Mucosa of stomach (tissue), 1 donor: Measurements from ENCODE around the gene TGFB1.
A peak's percentile ranks its signal among the peaks of the same experiment; 100 is the strongest.

Source experiments
- H3K27me3 ChIP-seq: one replicate; pipeline ENCODE4 v1.7.0; 2013; ENCODE audit warnings: mild to moderate bottlenecking, low read length; ENCODE audit not compliant: control insufficient read depth, insufficient read depth
- H3K36me3 ChIP-seq: one replicate; pipeline ENCODE4 v1.7.0; 2013; ENCODE audit warnings: low read length; ENCODE audit not compliant: control insufficient read depth, insufficient read depth
- H3K4me1 ChIP-seq: one replicate; pipeline ENCODE4 v1.7.0; 2013; ENCODE audit warnings: mild to moderate bottlenecking, low read length; ENCODE audit not compliant: control insufficient read depth, insufficient read depth
- H3K4me3 ChIP-seq: one replicate; pipeline ENCODE4 v1.7.0; 2013; ENCODE audit warnings: low read length
- H3K9ac ChIP-seq: one replicate; pipeline ENCODE4 v1.7.0; 2013; ENCODE audit warnings: mild to moderate bottlenecking, low read length, moderate library complexity
- H3K9me3 ChIP-seq: one replicate; pipeline ENCODE4 v1.7.0; 2013; ENCODE audit warnings: mild to moderate bottlenecking, low read length, moderate library complexity; ENCODE audit not compliant: control insufficient read depth
- donor health status: Pancreatic carcinoma.

TGFB1 gene

DNA sequence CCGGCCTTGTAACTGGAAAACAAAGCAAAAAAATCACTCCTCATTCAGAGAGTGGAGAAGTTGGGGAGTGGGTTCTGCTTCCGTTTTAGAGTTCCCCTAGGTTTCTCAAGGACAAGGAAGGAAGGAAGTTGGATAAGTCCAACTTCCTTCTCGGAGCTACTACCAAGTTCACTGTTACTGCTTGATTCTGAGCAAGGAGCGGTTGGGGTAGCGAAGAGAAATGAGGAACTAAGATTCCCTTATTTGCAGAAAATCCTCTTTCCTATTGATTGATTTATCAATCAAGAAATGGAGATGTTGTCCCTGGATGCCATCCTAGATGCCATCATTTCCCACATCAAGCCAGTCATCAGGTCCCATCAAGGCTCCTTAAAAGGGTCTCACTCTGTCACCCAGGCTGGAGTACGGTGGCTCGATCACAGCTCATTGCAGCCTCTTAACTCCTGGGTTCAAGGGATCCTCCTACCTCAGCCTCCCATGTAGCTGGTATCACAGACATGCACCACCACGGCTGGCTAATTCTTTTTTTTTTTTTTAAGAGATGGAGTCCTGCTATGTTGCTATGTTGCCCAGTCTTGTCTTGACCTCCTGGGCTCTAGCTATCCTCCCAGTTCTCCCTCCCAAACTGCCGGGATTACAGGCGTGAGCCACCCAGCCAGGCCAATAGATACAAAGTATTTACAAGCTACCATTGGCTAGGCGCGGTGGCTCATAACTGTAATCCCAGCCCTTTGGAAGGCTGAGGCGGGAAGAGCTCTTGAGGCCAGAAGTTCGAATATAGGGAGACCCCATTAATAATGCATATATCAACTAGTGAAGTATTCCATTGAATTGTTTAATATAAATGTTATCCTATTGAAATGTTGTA is 11.0 kb upstream of the TGFB1 start:
- H3K27me3 ChIP-seq = no peaks in the 10 kb centered on the region
- H3K4me1 ChIP-seq = peaks cover 28% of the 10 kb centered on the region
- no peaks in the 10 kb centered on the region for H3K9me3 ChIP-seq
- peak overlapping the region; percentile 94 for H3K4me3 ChIP-seq
- no peaks in the 10 kb centered on the region for H3K36me3 ChIP-seq
- peak overlapping the region; percentile 78 for H3K9ac ChIP-seq

DNA sequence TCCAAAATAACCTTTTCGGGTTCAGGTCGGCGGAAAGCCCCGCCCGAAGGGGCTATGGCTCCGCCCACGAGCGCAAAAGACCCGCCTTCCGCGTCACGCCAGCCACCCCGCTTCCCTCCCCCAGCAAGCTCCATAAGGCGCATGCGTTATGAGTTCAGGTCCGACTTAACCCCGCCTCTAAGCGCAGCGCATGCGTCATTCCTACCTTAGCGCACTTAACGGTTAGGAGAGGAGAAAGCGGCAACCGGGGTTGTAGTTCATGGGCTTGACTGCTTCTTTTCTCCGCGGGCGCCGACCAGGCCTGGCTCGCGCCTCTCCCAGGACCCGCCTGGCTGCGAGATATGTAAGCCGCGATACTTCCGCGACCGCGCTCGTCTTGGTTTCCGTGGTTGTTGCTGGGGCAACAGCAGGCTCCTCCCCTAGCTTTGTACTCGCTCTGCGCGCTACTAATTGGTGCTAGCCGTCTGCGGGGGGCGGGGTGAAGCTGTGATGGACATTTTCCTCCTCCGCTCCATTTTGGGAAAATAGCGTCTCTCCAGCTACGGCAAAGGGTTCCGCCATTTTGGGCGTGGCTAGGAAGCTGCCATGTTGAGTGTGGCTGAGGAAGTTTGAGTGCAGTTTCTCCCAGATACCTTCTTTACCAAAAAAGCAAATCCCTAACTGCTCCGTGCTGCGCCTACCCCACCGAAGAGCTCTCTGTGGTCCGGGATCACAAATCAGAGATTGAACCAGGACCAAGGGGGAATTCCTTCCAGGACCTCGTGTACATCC is 10.2 kb upstream of the TGFB1 start, which contains the start of gene B9D2:
B9D2 (minus strand) TSS at position 397 of the 771 bp plus-strand sequence. CDS start 630 bp downstream, outside the sequence.
- H3K4me1 ChIP-seq = peaks cover 28% of the 10 kb centered on the region
- no peaks in the 10 kb centered on the region for H3K27me3 ChIP-seq

DNA sequence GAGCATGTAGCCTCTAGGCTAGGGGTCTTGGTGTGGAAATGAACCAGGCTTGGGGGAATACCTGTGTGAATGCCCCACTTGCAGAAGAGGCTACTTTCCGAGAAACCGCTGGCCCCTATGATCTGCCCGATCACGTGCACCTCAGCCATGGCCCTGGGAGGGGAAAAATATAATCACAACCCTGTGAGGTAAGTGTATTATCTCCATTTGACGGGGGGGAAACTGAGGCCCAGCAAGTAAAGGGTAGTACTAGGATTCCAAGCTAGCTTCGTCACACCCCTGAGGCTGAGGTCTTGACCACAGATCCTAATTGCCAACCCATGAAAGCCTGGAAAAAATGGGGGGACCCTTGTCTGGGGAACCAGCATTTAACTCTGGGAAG is 9.6 kb upstream of the TGFB1 start:
- Histone ChIP-seq H3K9me3 (no peaks in the 10 kb centered on the region), H3K9ac (peak overlapping the region; percentile 78), H3K27me3 (no peaks in the 10 kb centered on the region), H3K36me3 (no peaks in the 10 kb centered on the region), H3K4me1 (peaks cover 28% of the 10 kb centered on the region), H3K4me3 (peak overlapping the region; percentile 94)

More for the DNA sequence above, 10.2 kb upstream of the TGFB1 start, which contains the start of gene B9D2:
- Histone ChIP-seq H3K9ac (peak within 1 kb of the TSS; percentile 78), H3K36me3 (no peaks in the 10 kb centered on the region), H3K4me3 (peak within 1 kb of the TSS; percentile 94), H3K9me3 (no peaks in the 10 kb centered on the region)

DNA sequence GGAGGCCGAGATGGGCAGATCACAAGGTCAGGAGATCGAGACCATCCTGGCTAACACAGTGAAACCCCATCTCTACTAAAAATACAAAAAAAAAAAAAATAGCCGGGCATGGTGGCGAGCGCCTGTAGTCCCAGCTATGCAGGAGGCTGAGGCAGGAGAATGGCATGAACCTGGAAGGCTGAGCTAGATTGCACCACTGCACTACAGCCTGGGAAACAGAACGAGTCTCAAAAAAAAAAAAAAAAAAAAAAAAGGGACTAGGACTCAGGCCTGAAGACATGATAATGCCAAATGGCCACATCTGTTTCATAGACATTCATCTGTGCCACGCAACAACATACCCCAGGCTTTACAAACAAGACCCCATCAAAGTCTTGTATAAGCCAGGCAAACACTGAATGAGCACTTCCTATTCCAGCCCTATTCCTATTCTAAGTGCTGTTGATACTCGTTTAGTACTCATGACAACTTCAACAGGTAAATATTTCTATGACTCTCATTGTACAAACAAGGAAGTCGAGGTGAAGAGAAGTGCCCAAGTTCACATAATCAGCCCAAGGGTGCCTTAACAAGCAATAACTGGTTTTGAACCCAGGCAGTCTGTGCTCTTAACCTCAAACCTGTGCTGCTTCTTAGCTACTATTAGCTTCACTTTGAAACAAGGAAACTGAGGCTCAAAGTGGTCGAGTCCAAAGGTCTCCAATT is 8.6 kb upstream of the TGFB1 start:
- Histone ChIP-seq H3K9ac (peak overlapping the region; percentile 78), H3K36me3 (no peaks in the 10 kb centered on the region), H3K4me1 (peaks cover 21% of the 10 kb centered on the region), H3K9me3 (no peaks in the 10 kb centered on the region), H3K27me3 (no peaks in the 10 kb centered on the region), H3K4me3 (no peak overlapping the region)

DNA sequence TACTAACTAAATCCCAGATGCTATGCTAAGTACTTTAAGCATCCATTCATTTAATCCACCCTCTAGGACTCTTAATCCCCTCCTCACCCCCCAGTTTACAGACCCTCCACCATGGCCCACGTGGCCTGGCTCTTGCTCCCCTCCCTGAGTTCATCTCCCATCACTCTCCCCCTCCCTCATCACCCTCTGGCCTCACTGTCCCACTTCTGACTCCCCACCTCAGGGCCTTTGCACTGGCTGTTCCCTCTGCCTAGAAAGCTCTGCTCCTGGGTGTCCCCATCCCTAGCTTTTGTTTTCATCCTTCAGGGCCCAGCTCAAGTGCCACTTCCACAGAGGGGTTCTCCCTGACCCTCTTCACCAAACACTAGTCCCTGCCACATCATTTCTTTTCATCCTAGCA is 6.0 kb upstream of the TGFB1 start:
- no peaks in the 10 kb centered on the region for H3K9me3 ChIP-seq
- no peaks in the 10 kb centered on the region for H3K36me3 ChIP-seq
- no peaks in the 10 kb centered on the region for H3K27me3 ChIP-seq
- peaks cover 20% of the 10 kb centered on the region for H3K4me1 ChIP-seq
- H3K9ac ChIP-seq = no peak overlapping the region
- no peak overlapping the region for H3K4me3 ChIP-seq

DNA sequence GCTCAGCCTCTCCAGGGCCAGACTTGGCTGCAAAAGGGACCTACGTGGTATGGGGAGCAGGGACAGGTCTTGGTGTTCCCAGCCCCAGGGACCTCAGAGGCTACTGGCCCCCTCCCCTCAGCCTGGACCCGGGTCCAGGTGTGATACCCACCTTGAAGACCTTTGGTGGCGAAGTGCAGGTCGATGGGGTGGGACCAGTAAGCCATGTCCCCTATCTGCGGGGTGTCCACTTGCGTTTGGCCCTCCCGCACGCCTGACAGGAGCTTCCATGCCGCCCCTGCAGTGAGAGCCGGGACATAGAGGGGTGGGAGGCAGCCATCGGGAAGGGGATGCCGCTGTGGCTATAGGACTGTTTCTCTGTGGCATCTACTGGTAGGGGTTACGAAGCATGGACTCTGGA is 4.0 kb upstream of the TGFB1 start:
- Histone ChIP-seq H3K4me3 (no peak overlapping the region), H3K27me3 (peaks cover 18% of the 10 kb centered on the region), H3K4me1 (peaks cover 15% of the 10 kb centered on the region)

DNA sequence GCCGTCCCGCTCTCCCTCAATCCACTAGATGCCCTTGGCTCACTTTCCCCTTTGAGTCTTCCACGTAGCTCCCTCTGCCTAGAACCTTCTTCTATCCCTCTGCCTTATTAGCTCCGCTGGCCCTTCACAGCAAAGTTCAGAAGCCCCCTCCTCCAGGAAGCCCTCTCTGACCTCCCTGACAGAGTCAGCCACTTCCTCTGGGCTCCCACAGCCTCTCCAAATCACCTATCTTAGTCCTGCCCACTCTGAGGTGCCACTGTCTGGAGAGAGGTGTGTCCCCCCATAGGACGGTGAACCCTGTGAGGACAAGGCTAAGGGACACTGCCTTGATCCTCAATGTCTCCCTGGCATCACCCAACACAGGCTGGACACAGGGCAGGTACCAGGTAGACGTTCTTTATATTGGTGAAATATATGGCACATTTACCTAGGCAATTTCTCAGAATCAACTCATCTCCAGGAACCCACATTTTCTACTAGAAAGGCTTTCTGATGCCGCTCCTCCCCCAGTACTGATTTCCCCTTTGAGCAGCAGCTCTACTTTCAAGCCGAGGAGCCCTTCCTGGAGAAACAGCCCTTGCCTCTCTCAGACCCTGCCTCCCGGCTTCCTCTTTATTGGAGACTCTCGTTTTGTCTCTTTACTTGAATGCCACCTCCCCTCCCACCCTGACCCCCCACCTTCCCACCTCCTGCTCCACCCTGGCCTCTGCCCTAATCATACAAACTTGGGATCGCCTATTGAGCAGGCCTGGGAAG is 3.4 kb upstream of the TGFB1 start:
- Histone ChIP-seq H3K27me3 (peaks cover 24% of the 10 kb centered on the region), H3K9ac (no peak overlapping the region), H3K4me1 (peaks cover 15% of the 10 kb centered on the region), H3K4me3 (no peak overlapping the region), H3K36me3 (no peaks in the 10 kb centered on the region), H3K9me3 (no peaks in the 10 kb centered on the region)

More for the DNA sequence above, 4.0 kb upstream of the TGFB1 start:
- Histone ChIP-seq H3K36me3 (no peaks in the 10 kb centered on the region), H3K9ac (no peak overlapping the region), H3K9me3 (no peaks in the 10 kb centered on the region)

DNA sequence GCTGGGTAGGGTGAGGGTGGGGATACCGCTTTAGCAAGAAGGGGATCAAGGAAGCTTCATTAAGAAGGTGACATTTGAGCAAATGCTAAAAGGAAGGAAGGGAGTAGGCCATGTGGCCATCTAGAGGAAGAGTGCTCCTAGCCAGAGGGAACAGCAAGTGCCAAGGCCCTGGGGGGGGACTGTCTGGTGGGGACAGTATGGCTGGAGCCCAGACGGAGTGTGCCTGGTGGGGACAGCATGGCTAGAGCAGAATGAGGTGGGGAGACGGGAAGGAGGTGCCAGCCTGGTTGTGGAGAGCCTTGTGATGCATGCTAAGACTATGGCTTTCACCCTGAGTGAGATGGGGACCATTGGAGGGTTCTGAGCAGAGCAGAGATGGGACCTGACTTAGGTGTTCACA is 2.1 kb upstream of the TGFB1 start:
- no peaks in the 10 kb centered on the region for H3K36me3 ChIP-seq
- no peaks in the 10 kb centered on the region for H3K9me3 ChIP-seq
- H3K4me3 ChIP-seq = no peak overlapping the region
- H3K27me3 ChIP-seq = peaks cover 37% of the 10 kb centered on the region
- H3K9ac ChIP-seq = no peak overlapping the region
- peaks cover 24% of the 10 kb centered on the region for H3K4me1 ChIP-seq

DNA sequence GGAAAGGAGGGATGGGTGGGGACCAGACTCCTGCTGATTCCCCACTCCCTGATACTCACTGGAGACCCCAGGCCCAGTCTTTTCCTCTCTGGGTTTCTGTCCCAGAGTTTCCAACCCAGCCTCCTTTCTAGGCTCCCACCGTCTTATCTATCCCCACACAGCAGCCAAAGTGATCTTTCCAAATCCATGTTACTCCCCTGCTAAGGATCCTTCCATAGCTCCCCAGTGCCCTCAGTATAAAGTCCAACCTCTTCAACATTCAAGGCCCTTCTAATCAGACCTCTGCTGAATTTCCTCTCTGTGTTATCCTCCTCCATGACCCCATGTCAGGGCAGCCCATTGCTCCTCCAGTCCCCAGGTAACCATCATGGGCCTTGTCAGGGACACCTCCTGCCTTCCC is 1.3 kb upstream of the TGFB1 start:
- Histone ChIP-seq H3K4me1 (peaks cover 29% of the 10 kb centered on the region), H3K9me3 (no peaks in the 10 kb centered on the region), H3K27me3 (peaks cover 44% of the 10 kb centered on the region), H3K9ac (no peak overlapping the region), H3K36me3 (no peaks in the 10 kb centered on the region), H3K4me3 (no peak overlapping the region)

DNA sequence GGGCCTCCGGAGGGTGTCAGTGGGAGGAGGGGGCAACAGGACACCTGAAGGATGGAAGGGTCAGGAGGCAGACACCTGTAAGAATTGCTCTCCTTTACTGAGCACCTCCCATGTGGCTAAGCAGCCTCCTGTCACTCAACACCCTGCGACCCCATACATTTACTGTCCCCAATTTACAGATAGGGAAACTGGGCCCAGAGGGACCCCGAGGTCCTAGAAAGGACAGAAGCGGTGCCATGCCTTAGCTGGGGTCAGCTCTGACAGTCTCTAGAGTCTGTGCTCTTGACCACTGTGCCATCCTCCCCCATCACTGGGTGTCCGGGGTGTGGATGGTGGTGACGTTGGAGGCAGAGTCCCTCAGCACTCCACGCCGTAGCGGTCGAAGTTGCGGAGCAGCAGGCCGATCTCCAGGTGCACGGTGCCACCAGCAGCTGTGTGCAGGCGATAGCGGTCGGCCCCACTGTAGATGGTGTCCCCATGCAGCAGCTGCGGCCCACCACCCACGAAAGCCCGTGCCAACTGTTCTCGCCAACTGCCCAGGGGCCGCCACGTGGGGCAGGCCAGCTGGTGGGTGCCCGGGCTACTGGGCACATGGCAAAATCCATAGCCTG is 726 bp upstream of the TGFB1 start:
- Histone ChIP-seq H3K9ac (peak overlapping the region; percentile 43), H3K4me3 (no peak overlapping the region), H3K36me3 (no peaks in the 10 kb centered on the region), H3K9me3 (no peaks in the 10 kb centered on the region), H3K27me3 (peaks cover 44% of the 10 kb centered on the region), H3K4me1 (peaks cover 29% of the 10 kb centered on the region)
